Measurements from ENCODE around the gene RUSF1.
A peak's percentile ranks its signal among the peaks of the same experiment; 100 is the strongest.
"Not testable (repeated sequence)": the region's sequence is repeated elsewhere in the genome, so short reads cannot be mapped to it uniquely, and the experiment has no call there.

The RUSF1 gene

DNA sequence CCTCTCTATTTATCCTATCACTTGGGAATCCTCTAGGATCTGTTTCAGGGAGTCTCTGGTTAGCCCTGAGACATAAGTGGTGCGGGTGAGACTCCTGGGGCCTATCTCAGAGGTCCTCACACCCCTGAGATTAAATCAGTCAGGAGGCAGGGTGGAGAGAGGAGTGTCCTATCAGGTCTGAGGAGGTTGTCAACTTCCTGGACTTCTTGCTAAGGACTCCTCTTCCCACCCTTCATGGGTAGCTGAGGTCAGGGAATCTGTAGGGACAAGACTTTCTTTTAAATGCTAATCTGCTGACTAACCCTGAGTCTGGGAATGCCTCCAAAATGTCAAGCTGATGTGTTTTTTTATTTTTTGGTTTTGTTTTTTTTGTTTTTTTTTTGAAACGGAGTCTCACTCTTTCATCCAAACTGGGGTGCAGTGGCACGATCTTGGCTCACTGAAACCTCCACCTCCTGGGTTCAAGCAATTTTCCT is 55.5 kb downstream of the RUSF1 start:
- no peak for DNase-seq (ENCODE audit: low spot score)

DNA sequence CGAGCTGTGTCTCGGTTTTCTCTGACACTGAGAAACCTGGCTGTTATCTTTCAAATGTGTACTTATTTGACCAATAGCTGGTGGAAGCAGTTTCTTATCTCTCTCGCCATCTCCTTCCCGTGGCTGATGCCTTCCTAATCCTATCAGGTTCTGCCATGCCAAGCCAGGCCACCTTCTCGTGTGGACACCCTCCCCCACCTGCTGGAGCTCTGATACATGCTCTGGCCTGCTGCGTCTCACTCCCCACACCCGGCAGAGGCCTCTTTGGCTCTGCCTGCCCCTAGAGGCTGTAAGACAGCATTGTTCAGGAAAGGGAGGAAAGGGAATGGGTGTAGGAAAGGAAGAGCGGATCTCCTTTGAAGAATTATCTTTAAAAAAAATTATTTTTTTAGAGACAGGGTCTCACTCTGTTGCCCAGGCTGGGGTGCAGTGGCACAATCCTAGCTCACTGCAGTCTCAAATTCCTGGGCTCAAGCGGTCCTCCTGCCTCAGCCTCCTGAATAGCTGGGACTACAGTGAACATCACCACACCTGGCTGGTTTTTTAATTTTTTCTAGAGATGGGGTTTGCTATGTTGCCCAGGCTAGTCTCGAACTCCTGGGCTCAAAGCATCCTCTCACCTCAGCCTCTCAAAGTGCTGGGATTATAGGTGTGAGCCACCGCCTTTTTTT is 56.4 kb downstream of the RUSF1 start:
- peak; percentile 96 for DNase-seq (ENCODE audit: low spot score)

GRCh38 chr16:31451201-31451600 is 57.0 kb downstream of the RUSF1 start:
- DNase-seq (ENCODE audit: low spot score) = no peak

DNA sequence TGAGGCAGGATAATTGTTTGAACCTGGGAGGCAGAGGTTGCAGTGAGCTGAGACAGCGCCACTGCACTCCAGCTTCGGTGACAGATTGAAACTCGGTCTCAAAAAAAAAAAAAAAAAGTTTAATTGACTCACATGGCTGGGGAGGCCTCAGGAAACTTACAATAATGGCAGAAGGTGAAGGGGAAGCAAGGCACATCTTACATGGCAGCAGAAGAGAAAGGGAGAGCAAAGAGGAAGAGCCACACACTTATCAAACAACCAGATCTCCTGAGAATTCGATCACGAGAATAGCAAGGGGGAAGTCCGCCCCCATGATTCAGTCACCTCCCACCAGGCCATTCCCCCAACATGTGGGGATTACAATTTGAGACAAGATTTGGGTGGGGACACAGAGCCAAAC is 62.3 kb downstream of the RUSF1 start:
- not testable (repeated sequence) for DNase-seq (ENCODE audit: low spot score)

DNA sequence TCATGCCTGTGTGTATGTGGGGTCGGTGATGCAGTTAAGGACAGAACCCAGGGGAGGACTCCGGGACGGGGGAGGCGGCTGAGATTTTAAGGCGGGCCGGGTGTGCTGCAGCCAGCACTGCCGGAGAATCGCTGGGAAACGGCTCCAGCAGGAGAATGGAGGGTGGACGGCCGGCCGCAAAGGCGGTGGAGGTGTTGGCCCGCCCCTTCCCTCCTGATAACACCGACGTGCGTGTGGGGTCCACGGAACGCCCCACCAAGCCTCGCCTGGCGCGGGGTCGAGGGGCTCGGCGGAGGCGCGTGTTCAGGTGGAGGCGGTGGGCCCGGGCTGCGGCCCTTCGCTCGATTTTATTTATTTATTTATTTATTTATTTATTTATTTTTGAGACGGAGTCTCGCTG is 66.2 kb downstream of the RUSF1 start:
- DNase-seq (ENCODE audit: low spot score) = no peak

- no peak for DNase-seq (ENCODE audit: low spot score)
These were observed 67.5 kb downstream of the RUSF1 start for GRCh38 chr16:31440516-31441184.

DNA sequence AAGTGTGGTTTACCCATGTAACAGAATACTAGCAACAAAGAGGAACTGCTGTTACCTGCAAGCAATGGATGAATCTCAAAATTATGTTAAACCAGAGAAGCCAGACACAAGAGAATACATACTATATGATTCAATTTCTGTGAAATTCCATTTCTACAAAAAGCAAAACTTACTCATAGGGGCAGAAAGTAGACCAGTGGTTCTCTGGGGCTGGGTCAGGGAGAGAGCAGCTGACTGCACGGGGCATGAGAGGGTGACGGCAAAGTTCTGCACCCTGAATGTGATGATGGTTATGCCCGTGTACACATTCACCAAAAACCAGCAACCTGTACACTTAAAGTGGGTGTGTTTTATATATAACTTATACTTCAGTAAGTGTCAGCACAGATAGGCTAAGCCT is 68.7 kb downstream of the RUSF1 start:
- DNase-seq (ENCODE audit: low spot score) = no peak

All from SK-N-DZ (cell line).